ENCODE data around the gene PDCD5. TPM values are rescaled to one million over a fixed set of nuclear protein-coding genes. Genes with fewer than 3 reads are reported as not detected.

The PDCD5 gene
- total and polyA plus RNA-seq, 2 donors (not counting 1 experiment from before 2014, with no cell fraction given): 107 to 115 TPM

- H3K9me3 ChIP-seq (ENCODE audit: control insufficient read depth, insufficient read depth, low read depth, low read length): no peaks in the 10 kb centered on the region
- H3K36me3 ChIP-seq (ENCODE audit: control insufficient read depth, insufficient read depth, low read length): peaks cover 12% of the 10 kb centered on the region
- H3K4me2 ChIP-seq (ENCODE audit: extremely low read depth, insufficient read depth, low read length): no peak overlapping the region
- DNase-seq (ENCODE audit: low read depth in 2 of 2): no peak
- no peaks in the 10 kb centered on the region for H3K79me2 ChIP-seq (ENCODE audit: control insufficient read depth, insufficient read depth, low read length)
- no peaks in the 10 kb centered on the region for H3K27me3 ChIP-seq (ENCODE audit: control insufficient read depth, insufficient read depth, low read length)
- no peak overlapping the region for H3K9ac ChIP-seq (ENCODE audit: insufficient read depth, low read length)
- H3K27ac ChIP-seq (ENCODE audit: insufficient read depth, low read length): no peak overlapping the region
- TF ChIP-seq EZH2 (IDR thresholded peaks at IDR 0.05; ENCODE audit: low read length, missing control alignments) (no peak), CTCF (conservative IDR thresholded peaks at IDR 0.05 in 1 of 2, IDR thresholded peaks at IDR 0.05 in 1 of 2; ENCODE audit: low read depth in 1 of 2, low read length in 2 of 2) (no peak)
- no peak overlapping the region for H3K4me3 ChIP-seq (replicated peaks in 1 of 4; ENCODE audit: control extremely low read depth in 1 of 4, insufficient read depth in 1 of 4, low read depth in 3 of 4, low read length in 4 of 4)
- H3K4me1 ChIP-seq (ENCODE audit: control insufficient read depth, extremely low read depth, insufficient read depth, low read length): no peaks in the 10 kb centered on the region
- no peak overlapping the region for H2AFZ ChIP-seq (ENCODE audit: low read length)
- no peaks in the 10 kb centered on the region for H4K20me1 ChIP-seq (ENCODE audit: control insufficient read depth, extremely low read depth, insufficient read depth, low read length)
These were observed 43.4 kb downstream of the PDCD5 start for GRCh38 chr19:32624410-32624809.

- Histone ChIP-seq H3K4me2 (ENCODE audit: extremely low read depth, insufficient read depth, low read length) (no peak overlapping the region), H3K79me2 (ENCODE audit: control insufficient read depth, insufficient read depth, low read length) (no peaks in the 10 kb centered on the region), H3K9me3 (ENCODE audit: control insufficient read depth, insufficient read depth, low read depth, low read length) (no peaks in the 10 kb centered on the region), H3K4me1 (ENCODE audit: control insufficient read depth, extremely low read depth, insufficient read depth, low read length) (no peaks in the 10 kb centered on the region), H3K27me3 (ENCODE audit: control insufficient read depth, insufficient read depth, low read length) (no peaks in the 10 kb centered on the region), H3K4me3 (replicated peaks in 1 of 4; ENCODE audit: control extremely low read depth in 1 of 4, insufficient read depth in 1 of 4, low read depth in 3 of 4, low read length in 4 of 4) (no peak overlapping the region), H3K9ac (ENCODE audit: insufficient read depth, low read length) (no peak overlapping the region), H3K36me3 (ENCODE audit: control insufficient read depth, insufficient read depth, low read length) (peaks cover 12% of the 10 kb centered on the region), H3K27ac (ENCODE audit: insufficient read depth, low read length) (no peak overlapping the region), H4K20me1 (ENCODE audit: control insufficient read depth, extremely low read depth, insufficient read depth, low read length) (no peaks in the 10 kb centered on the region), H2AFZ (ENCODE audit: low read length) (no peak overlapping the region)
- TF ChIP-seq CTCF (conservative IDR thresholded peaks at IDR 0.05 in 1 of 2, IDR thresholded peaks at IDR 0.05 in 1 of 2; ENCODE audit: low read depth in 1 of 2, low read length in 2 of 2): no peak
- TF ChIP-seq EZH2 (IDR thresholded peaks at IDR 0.05; ENCODE audit: low read length, missing control alignments): no peak
- no peak for DNase-seq (ENCODE audit: low read depth in 2 of 2)
These were observed 46.0 kb downstream of the PDCD5 start for GRCh38 chr19:32626969-32627368.

GRCh38 chr19:32627714-32628270 lies 46.8 kb downstream of the PDCD5 start:
- no peaks in the 10 kb centered on the region for H4K20me1 ChIP-seq (ENCODE audit: control insufficient read depth, extremely low read depth, insufficient read depth, low read length)
- H3K27me3 ChIP-seq (ENCODE audit: control insufficient read depth, insufficient read depth, low read length): no peaks in the 10 kb centered on the region
- H3K9me3 ChIP-seq (ENCODE audit: control insufficient read depth, insufficient read depth, low read depth, low read length): no peaks in the 10 kb centered on the region
- H3K27ac ChIP-seq (ENCODE audit: insufficient read depth, low read length): no peak overlapping the region
- H3K36me3 ChIP-seq (ENCODE audit: control insufficient read depth, insufficient read depth, low read length): peaks cover 8% of the 10 kb centered on the region
- no peak overlapping the region for H3K4me3 ChIP-seq (replicated peaks in 1 of 4; ENCODE audit: control extremely low read depth in 1 of 4, insufficient read depth in 1 of 4, low read depth in 3 of 4, low read length in 4 of 4)
- H2AFZ ChIP-seq (ENCODE audit: low read length): no peak overlapping the region
- H3K4me2 ChIP-seq (ENCODE audit: extremely low read depth, insufficient read depth, low read length): no peak overlapping the region
- H3K4me1 ChIP-seq (ENCODE audit: control insufficient read depth, extremely low read depth, insufficient read depth, low read length): no peaks in the 10 kb centered on the region
- no peak for TF ChIP-seq CTCF (conservative IDR thresholded peaks at IDR 0.05 in 1 of 2, IDR thresholded peaks at IDR 0.05 in 1 of 2; ENCODE audit: low read depth in 1 of 2, low read length in 2 of 2)
- no peak for TF ChIP-seq EZH2 (IDR thresholded peaks at IDR 0.05; ENCODE audit: low read length, missing control alignments)
- H3K79me2 ChIP-seq (ENCODE audit: control insufficient read depth, insufficient read depth, low read length): no peaks in the 10 kb centered on the region
- no peak overlapping the region for H3K9ac ChIP-seq (ENCODE audit: insufficient read depth, low read length)
- no peak for DNase-seq (ENCODE audit: low read depth in 2 of 2)
